ENCODE measurements around the gene RASSF10. TPM values are rescaled to one million over a fixed set of nuclear protein-coding genes. Genes with fewer than 3 reads are reported as not detected.
A peak's percentile ranks its signal among the peaks of the same experiment; 100 is the strongest.

The RASSF10 gene
- total RNA-seq, 1 donor from 2014 or later = 2.9 TPM

- Mint-ChIP-seq H3K4me3 (no peak overlapping the region), H3K4me1 (peaks cover 20% of the 10 kb centered on the region), H3K27ac (peak overlapping the region; percentile 45), H3K36me3 (peaks cover 3% of the 10 kb centered on the region), H3K9me3 (peaks cover 4% of the 10 kb centered on the region), H3K27me3 (ENCODE audit: insufficient read depth, low read depth) (no peaks in the 10 kb centered on the region)
- DNase-seq (ENCODE audit: low spot score) = peak; percentile 30
- H3K36me3 ChIP-seq = no peaks in the 10 kb centered on the region
- H3K79me2 ChIP-seq (ENCODE audit: low read depth) = no peaks in the 10 kb centered on the region
- no peak for TF ChIP-seq EZH2 (IDR thresholded peaks at IDR 0.05)
- TF ChIP-seq, protein P1, sequence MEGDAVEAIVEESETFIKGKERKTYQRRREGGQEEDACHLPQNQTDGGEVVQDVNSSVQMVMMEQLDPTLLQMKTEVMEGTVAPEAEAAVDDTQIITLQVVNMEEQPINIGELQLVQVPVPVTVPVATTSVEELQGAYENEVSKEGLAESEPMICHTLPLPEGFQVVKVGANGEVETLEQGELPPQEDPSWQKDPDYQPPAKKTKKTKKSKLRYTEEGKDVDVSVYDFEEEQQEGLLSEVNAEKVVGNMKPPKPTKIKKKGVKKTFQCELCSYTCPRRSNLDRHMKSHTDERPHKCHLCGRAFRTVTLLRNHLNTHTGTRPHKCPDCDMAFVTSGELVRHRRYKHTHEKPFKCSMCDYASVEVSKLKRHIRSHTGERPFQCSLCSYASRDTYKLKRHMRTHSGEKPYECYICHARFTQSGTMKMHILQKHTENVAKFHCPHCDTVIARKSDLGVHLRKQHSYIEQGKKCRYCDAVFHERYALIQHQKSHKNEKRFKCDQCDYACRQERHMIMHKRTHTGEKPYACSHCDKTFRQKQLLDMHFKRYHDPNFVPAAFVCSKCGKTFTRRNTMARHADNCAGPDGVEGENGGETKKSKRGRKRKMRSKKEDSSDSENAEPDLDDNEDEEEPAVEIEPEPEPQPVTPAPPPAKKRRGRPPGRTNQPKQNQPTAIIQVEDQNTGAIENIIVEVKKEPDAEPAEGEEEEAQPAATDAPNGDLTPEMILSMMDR (IDR thresholded peaks at IDR 0.05) = no peak
- no peak for TF ChIP-seq EZH2phosphoT487 (IDR thresholded peaks at IDR 0.05)
- H3K4me3 ChIP-seq = no peak overlapping the region
- H3F3A ChIP-seq (ENCODE audit: low read depth) = no peaks in the 10 kb centered on the region
- no peaks in the 10 kb centered on the region for H3K27me3 ChIP-seq
- H2AFZ ChIP-seq (replicated peaks) = peak overlapping the region; percentile 77
- H3K4me2 ChIP-seq = no peak overlapping the region
- H3K9ac ChIP-seq = no peak overlapping the region
- peaks cover 8% of the 10 kb centered on the region for H3K4me1 ChIP-seq
- H3K9me3 ChIP-seq (ENCODE audit: low read depth) = no peaks in the 10 kb centered on the region
- H4K20me1 ChIP-seq (ENCODE audit: low read depth) = no peaks in the 10 kb centered on the region
- no peak overlapping the region for H3K27ac ChIP-seq
These were observed 19.5 kb upstream of the RASSF10 start for GRCh38 chr11:12989428-12990161.

DNA sequence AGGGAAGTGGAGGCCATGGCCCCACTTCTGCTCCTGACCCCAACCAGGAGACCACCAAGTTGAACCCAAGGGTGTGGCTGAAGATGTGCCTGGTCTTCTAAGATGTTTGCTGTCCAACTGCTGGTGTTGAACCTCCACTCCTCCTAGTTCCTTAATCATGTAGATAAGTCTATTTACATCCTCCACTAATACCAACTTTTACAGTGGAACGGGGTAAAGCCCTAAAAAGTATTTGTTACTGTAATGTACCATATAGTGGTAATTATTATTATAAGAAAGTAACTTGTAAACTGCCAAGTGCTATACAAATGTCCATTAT, 19.0 kb upstream of the RASSF10 start:
- peaks cover 16% of the 10 kb centered on the region for H3K4me1 Mint-ChIP-seq

GRCh38 chr11:12991426-12991825, 17.7 kb upstream of the RASSF10 start:
- Mint-ChIP-seq H3K36me3 (no peaks in the 10 kb centered on the region), H3K4me1 (peaks cover 16% of the 10 kb centered on the region), H3K4me3 (no peak overlapping the region), H3K27ac (no peak overlapping the region), H3K27me3 (ENCODE audit: insufficient read depth, low read depth) (no peaks in the 10 kb centered on the region), H3K9me3 (peaks cover 4% of the 10 kb centered on the region)
- Histone ChIP-seq H3F3A (ENCODE audit: low read depth) (no peaks in the 10 kb centered on the region), H3K27ac (no peak overlapping the region), H2AFZ (replicated peaks) (no peak overlapping the region), H3K27me3 (no peaks in the 10 kb centered on the region), H3K9ac (no peak overlapping the region), H3K4me1 (peaks cover 8% of the 10 kb centered on the region), H3K36me3 (no peaks in the 10 kb centered on the region), H3K9me3 (ENCODE audit: low read depth) (no peaks in the 10 kb centered on the region), H3K79me2 (ENCODE audit: low read depth) (no peaks in the 10 kb centered on the region), H3K4me2 (no peak overlapping the region), H4K20me1 (ENCODE audit: low read depth) (no peaks in the 10 kb centered on the region), H3K4me3 (no peak overlapping the region)
- TF ChIP-seq, protein P1 (IDR thresholded peaks at IDR 0.05) = no peak
- TF ChIP-seq EZH2phosphoT487 (IDR thresholded peaks at IDR 0.05) (no peak), EZH2 (IDR thresholded peaks at IDR 0.05) (no peak)
- no peak for DNase-seq (ENCODE audit: low spot score)

More for the DNA sequence above, 19.0 kb upstream of the RASSF10 start:
- no peaks in the 10 kb centered on the region for H3K27me3 ChIP-seq
- peak overlapping the region; percentile 77 for H2AFZ ChIP-seq (replicated peaks)
- DNase-seq (ENCODE audit: low spot score) = no peak
- no peak overlapping the region for H3K4me3 ChIP-seq
- H3K9me3 Mint-ChIP-seq = peaks cover 4% of the 10 kb centered on the region
- peaks cover 3% of the 10 kb centered on the region for H3K36me3 Mint-ChIP-seq
- no peak overlapping the region for H3K9ac ChIP-seq
- TF ChIP-seq EZH2phosphoT487 (IDR thresholded peaks at IDR 0.05) = no peak
- TF ChIP-seq EZH2 (IDR thresholded peaks at IDR 0.05) = no peak
- TF ChIP-seq, protein P1 (IDR thresholded peaks at IDR 0.05) = no peak
- no peaks in the 10 kb centered on the region for H3F3A ChIP-seq (ENCODE audit: low read depth)
- H3K9me3 ChIP-seq (ENCODE audit: low read depth) = no peaks in the 10 kb centered on the region
- no peaks in the 10 kb centered on the region for H4K20me1 ChIP-seq (ENCODE audit: low read depth)
- H3K79me2 ChIP-seq (ENCODE audit: low read depth) = no peaks in the 10 kb centered on the region
- no peaks in the 10 kb centered on the region for H3K36me3 ChIP-seq
- no peak overlapping the region for H3K4me3 Mint-ChIP-seq
- peak overlapping the region; percentile 45 for H3K27ac Mint-ChIP-seq
- no peaks in the 10 kb centered on the region for H3K27me3 Mint-ChIP-seq (ENCODE audit: insufficient read depth, low read depth)
- H3K4me2 ChIP-seq = no peak overlapping the region
- peaks cover 8% of the 10 kb centered on the region for H3K4me1 ChIP-seq
- H3K27ac ChIP-seq = no peak overlapping the region

Measured in neural progenitor cell (in vitro differentiated cells).